ENCODE measurements around the gene CDK1.

DNA sequence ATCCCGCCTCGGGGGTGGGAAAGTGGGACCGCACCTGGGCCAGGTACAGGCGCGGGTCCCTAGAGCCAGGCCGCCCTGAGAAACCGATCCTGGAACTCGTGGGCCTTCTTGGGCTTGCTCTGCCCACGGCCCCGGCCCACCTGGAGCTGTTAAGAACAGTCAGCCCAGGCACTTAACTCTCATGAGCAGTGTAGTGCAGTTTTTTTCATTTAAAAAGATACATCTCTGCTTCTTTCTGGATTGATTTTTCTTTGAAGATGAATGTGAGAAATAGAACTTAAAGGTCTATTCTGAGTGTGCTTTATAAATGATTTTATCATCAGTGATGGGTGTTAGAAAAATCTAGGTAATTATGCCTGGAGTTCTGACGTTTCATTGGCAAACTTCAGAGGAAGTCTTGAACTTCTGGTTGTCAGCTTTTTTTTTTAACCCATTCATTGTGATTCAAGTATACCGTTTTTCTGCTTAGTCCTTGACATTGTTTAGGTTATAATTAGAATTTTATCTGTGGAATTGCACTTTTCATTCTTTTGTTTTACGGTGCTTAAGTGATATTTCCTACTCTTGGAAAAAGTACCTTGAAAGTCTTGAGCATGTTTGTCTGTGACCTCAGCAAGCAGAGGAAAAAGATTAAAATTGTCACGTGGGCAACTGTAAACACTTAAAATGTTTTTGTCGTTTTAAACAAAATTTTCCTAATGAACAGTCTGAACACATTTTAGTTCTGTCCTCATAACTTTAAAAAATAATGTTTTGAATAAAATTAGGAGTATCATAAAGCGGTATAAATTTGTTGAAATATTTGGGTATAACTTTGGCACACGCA lies 906 bp downstream of the CDK1 start:
- TF ChIP-seq, protein P1, sequence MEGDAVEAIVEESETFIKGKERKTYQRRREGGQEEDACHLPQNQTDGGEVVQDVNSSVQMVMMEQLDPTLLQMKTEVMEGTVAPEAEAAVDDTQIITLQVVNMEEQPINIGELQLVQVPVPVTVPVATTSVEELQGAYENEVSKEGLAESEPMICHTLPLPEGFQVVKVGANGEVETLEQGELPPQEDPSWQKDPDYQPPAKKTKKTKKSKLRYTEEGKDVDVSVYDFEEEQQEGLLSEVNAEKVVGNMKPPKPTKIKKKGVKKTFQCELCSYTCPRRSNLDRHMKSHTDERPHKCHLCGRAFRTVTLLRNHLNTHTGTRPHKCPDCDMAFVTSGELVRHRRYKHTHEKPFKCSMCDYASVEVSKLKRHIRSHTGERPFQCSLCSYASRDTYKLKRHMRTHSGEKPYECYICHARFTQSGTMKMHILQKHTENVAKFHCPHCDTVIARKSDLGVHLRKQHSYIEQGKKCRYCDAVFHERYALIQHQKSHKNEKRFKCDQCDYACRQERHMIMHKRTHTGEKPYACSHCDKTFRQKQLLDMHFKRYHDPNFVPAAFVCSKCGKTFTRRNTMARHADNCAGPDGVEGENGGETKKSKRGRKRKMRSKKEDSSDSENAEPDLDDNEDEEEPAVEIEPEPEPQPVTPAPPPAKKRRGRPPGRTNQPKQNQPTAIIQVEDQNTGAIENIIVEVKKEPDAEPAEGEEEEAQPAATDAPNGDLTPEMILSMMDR (IDR thresholded peaks at IDR 0.05; ENCODE audit: insufficient read depth, low read length, poor library complexity, severe bottlenecking): no peak
- no peak for TF ChIP-seq EZH2phosphoT487 (conservative IDR thresholded peaks at IDR 0.05; ENCODE audit: low read length)

Measured in SU-DHL-6 (cell line).